HL-60 (cell line): Measurements from ENCODE around the gene MS4A18.

Experiments used
- GABPA ChIP-seq: IDR thresholded peaks from 2 replicates; pipeline ENCODE4 v1.6.1; 2012; ENCODE audit warnings: low read depth
- POLR2AphosphoS5 ChIP-seq: IDR thresholded peaks from 2 replicates; pipeline ENCODE4 v1.6.1; 2012; ENCODE audit warnings: low read depth
- TF ChIP-seq, protein P1 (sequence below): IDR thresholded peaks from one replicate; pipeline ENCODE4 v1.5.1; 2011; ENCODE audit warnings: low read length, control low read depth, inconsistent platforms; ENCODE audit not compliant: insufficient read depth

DNA sequence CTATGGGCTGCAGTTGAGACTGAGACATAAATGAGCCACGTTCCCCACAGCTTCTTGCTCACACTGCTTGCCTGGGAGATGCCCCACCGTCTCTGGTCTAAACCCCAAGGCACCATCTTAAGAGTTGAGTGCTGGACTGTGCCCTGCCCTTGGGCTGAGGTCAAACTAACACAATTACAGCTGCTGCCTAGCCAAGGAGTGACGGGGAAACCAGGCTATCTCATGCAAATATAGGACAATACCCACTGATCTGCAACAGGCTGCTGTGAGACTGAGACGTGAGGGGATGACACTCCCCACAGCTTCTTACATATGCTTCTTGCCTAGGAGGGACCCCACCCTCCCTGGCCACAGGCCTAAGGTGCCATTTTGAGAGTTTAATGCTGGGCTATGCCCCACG lies 32.9 kb upstream of the MS4A18 start:
- TF ChIP-seq, protein P1, sequence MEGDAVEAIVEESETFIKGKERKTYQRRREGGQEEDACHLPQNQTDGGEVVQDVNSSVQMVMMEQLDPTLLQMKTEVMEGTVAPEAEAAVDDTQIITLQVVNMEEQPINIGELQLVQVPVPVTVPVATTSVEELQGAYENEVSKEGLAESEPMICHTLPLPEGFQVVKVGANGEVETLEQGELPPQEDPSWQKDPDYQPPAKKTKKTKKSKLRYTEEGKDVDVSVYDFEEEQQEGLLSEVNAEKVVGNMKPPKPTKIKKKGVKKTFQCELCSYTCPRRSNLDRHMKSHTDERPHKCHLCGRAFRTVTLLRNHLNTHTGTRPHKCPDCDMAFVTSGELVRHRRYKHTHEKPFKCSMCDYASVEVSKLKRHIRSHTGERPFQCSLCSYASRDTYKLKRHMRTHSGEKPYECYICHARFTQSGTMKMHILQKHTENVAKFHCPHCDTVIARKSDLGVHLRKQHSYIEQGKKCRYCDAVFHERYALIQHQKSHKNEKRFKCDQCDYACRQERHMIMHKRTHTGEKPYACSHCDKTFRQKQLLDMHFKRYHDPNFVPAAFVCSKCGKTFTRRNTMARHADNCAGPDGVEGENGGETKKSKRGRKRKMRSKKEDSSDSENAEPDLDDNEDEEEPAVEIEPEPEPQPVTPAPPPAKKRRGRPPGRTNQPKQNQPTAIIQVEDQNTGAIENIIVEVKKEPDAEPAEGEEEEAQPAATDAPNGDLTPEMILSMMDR: no peak
- TF ChIP-seq GABPA (no peak), POLR2AphosphoS5 (no peak)
